T-helper 22 cell (primary cell): ENCODE measurements around the gene BMX.

Experiments
- DNase-seq: peaks from one replicate; pipeline ENCODE4 v3.0.0-alpha.2; 2020; ENCODE audit warnings: low read depth

Gene BMX

DNA sequence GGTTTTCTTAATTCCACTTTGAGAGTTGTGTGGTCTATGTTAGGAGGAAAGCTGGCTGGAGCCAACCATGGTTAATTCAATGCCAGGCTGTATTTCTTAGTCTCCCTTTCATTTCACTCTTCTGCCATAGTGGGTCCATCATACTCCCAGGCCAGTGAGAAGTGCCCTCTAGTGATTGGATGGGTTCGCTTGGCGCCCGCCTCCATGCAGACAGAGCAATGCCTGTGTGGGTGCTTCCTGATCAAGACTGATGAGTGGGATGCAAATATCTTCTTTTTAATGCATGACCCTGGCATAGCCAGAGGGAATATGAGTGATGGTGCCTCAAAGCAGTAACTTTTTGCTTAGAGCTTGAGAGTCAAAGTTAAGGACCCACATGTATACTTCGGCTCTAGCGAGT, 6.4 kb downstream of the BMX start:
- no peak for DNase-seq

DNA sequence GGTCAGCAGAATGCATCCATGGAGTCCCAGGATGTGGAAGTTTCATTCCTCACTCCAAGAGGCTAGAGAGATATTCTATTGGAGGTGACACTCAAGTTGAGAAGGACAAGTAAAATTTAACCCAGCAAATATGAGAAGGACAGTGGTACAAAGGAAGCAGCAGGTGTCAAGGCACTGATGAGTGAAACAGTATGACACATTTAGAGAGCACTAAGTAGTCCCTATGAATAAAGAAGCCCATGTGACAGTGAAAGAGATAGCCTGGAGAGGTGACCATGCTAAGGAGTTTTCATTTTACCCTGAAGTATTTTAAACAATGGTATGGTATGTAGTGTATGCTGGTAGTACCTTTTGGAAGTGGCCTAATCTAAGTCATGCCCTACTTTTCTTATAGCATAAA, 9.2 kb downstream of the BMX start:
- no peak for DNase-seq

DNA sequence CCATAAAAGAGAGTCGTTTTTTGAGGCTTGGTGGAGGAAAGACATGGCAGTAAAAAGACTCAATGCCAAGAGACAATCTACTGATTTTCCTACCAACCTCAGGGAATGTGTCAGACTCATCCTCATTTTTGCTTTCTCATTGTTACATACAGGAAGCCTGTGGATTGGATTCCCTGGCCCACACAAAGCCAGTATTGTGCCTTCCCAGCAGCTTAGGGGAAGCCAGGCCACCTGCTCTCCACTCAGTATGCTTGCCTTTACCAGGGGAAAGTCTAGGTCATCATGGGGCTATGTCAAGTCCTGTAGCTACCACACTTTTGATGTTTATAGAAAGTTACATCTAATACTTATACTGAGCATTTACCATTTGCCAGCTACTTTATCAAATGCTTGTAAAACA, 11.0 kb downstream of the BMX start:
- DNase-seq = no peak

- DNase-seq = no peak
These were observed 11.9 kb downstream of the BMX start for GRCh38 chrX:15512401-15512965.

DNA sequence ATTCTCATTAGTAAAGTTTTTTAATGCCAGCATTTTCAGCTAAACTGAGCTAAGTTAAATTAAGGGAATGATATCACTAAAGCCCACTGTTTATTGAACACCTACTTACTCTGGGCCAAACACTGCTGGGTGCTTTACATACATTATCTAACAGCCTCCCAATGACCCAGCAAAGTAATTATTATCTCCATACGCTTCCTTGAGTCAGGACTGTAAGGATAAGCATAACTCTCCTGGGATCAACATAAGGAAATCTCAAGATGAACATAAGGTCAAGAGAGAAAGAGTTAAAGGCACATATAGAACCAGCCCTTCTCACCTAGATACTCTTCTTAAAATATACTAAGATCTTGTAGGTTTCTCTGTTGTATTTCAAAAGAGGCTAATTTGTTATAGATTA, 13.7 kb downstream of the BMX start:
- no peak for DNase-seq

DNA sequence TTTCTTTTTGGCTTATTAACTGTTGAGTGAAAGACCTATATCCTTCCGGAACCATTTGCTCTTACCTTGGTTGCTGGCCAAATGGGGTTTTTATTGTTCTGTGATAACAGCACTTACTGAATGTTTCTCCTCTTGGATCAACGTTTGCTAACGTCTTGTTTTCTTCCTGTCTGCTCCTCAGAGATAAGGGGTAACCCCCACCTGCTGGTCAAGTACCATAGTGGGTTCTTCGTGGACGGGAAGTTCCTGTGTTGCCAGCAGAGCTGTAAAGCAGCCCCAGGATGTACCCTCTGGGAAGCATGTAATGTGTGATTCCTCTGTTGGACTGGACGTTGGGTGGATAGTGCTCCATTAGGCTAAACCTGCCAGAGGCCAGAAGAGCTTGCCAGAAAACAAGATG, 15.3 kb downstream of the BMX start:
- no peak for DNase-seq

- DNase-seq = no peak
These were observed 21.9 kb downstream of the BMX start for GRCh38 chrX:15522464-15522863.

DNA sequence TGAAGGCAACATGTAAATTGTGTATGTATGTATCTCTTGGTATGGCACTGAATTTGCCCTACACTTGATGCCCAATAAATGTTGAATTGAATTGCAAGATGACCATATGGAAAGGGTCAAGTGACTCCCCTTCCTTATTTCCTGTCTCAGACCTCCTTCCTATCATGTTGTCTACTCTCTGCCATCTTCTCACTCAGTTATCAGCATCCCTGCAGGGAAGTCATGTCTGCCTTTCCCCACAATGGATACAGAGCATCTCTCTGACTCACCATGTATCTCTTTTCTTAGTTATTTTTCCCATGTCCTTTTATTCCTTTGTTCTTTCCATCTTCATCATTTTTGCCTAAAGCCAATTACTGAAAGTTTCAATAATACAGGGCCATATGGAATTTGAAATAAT, 22.5 kb downstream of the BMX start:
- no peak for DNase-seq

GRCh38 chrX:15524417-15524816, 23.8 kb downstream of the BMX start:
- no peak for DNase-seq

- DNase-seq = no peak
These were observed 25.2 kb downstream of the BMX start for GRCh38 chrX:15525664-15526416.

DNA sequence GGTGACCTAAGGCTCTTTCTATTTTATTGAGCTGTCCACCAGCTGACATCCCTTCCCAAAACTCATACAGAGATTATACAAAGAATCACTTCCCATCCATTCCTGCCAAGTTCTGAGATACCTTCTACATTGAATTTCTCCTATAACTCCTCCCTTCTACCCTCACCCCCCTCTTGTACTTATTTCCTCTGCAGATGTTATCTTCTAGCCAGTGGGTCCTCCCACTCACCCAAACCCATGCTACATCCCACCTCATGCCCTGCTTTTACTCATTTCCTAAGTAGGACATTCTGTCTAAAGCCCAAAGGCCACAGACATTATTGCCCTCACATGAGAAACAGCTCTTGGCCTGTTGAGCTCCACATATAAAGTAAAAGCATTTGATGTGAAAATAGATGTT, 28.6 kb downstream of the BMX start:
- no peak for DNase-seq

DNA sequence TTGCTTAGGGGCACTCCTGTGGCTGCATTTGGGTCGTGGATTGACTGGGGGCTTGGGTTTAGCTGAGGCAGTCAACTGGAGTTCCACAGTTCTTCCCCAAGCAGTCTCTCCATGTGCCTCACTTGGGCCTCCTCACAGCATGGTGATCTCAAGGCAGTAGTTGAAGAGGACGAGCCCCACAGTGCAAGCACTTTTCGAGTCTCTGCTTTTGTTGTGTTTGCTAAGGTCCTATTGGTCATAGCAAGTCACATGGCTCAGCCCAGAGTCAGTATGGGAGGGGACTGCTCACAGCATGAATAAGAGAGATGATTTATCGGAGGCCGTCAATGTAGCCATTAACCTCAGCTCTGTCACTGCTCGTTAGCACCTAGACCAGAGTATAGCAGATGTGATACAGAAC, 29.7 kb downstream of the BMX start:
- DNase-seq = no peak

- no peak for DNase-seq
These were observed 46.1 kb downstream of the BMX start for GRCh38 chrX:15546745-15547144.

DNA sequence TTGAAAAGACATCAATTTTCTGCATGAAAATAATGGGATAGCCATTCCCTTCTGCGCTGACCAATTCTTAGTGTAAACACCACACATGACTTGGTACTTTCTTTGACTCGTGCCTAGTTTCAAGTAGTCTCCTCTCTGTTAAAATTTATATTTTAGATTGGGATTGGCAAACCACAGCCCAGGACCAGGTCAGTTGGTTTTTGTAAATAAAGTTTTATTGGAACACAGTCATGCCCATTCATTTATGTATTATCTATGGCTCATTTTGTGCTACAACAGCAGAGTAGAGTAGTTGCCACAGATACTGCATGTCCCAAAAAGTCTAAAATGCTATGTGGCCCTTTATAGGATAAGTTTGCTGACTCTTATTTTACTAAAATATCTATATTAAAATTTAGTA, 46.7 kb downstream of the BMX start:
- DNase-seq = no peak

DNA sequence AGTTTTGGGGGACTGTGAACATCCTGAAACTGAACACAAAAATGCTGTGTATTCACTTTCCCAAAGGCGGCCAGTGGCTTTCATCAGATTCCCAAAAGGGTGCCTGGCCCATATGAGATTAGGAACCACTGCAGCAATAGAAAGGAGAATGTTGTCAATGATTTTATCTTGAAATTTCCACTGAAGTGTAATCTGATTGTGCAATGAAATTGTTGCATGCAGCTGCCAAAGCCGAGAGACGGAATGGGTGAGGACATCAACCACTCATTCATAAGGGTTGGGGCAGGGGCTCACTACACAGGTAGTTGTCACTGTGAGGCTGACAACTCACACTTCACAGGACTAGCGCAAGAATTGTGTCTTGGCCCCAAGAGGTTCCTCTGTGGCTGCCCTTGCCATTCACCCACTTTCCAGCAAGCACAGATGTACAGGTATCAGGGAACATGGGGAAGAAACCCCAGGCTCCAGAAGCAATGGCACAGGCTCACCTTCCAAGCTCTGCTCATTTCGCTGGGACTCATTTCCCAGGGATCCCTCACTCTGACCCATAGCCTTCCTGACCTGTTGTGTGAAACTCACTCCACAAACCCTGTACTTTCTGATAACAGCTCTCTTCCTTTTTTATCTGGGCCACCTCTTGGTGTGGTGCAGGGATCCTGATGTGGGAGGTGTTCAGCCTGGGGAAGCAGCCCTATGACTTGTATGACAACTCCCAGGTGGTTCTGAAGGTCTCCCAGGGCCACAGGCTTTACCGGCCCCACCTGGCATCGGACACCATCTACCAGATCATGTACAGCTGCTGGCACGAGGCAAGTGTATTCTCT, 48.8 kb downstream of the BMX start:
- DNase-seq = no peak

DNA sequence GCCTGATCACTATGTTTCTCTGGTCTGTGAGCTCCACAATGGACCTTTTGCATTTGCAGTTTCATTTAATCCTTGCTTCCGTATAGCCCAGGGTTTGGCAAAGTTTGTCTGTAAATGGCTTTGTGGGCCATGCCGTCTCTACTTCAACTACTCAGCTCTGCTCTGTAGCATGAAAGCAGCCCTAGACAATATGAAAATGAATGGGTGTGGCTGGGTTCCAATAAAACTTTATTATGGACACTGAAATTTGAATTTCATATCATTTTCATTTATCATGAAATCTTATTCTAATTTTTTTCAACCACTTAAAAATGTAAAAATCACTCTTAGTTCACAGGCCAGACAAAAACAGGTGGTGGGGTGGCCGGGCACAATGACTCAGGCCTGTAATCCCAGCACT, 58.6 kb downstream of the BMX start:
- no peak for DNase-seq

DNA sequence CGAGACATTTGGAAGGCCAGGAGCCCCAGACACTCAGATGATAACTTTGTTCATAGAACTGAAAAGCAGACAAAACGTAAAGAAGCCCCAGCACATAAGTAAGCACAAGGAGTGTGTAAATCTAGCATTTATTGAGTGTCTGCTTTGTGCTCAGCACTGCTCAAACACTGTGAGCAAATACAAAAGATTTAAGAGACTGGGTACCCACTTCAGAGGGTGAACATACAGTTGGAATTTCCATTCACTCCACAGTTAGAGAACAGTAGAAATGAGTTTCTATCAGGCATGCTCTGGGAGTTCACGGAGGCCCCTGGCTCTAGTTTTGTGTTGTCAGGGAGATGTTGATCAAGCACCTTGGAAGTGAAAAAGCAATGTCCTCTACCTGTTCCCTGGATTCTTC, 60.3 kb downstream of the BMX start:
- DNase-seq = no peak

DNA sequence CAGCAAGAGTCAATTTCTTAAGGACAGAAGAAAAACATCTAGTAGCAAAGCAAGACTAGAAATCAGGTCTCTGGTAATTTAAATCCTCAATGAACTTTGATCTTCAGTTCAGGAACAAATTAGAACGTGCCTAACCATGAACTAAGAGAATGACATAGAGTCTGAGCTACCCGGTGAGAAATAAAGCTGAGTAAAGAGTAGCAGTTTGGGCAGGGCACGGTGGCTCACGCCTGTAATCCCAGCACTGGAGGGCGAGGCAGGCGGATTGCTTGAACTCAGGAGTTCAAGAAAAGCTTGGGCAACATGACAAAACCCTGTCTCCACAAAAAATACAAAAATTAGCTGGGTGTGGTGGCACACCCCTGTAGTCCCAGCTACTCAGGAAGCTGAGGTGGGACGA, 62.4 kb downstream of the BMX start:
- DNase-seq = no peak

DNA sequence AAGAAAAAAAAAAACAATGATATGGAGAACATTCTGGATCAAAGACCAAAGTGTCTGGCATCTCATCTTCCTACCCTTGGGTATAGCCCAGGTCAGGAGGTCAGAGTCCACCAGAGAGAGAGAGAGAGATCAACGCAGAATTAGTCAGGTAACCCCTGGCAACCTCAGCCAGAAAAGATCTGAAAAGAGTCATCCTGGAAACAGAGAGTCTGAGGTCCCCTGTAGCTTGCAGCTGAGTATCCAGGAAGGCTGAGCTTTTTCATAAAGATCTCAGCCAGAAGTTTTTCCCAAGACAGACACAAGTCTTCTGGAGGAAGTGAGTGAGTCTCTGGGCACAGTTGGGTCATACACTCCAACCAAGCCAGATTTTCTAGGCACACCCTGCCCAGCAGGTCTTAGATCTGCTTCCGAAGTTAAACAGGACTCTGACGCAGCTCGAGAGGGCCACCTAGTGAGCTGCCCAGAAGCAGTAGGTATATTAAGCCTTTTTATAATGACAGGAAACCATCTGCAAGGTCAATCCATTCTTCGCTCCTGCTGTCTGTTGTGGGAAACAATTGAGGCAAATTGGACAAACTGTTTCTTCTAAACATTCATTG, 64.5 kb downstream of the BMX start:
- no peak for DNase-seq

- DNase-seq = no peak
These were observed 65.6 kb downstream of the BMX start for GRCh38 chrX:15566244-15566643.

DNA sequence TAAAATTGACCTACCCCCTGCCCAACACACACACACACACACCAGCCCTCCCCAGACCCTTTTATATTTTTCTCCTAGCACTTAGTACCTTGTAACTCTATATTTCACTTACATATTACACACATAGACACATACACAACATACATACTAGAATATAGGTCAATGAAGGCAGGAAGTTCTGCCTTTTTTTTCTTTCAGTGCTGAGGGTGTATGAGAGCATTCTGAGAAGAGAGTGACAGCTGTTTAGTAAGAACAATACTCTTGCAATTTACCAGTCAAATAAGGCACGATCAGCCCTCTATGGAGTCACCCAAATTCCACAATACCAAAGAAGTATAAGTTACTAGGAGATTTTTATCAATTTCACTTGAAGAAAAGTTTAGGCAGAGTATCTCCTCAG, 66.7 kb downstream of the BMX start:
- no peak for DNase-seq

GRCh38 chrX:15567886-15568616, 67.4 kb downstream of the BMX start:
- no peak for DNase-seq
